ENCODE measurements around the gene CNKSR2. TPM values are rescaled to one million over a fixed set of nuclear protein-coding genes. Genes with fewer than 3 reads are reported as not detected.

CNKSR2 gene
- total and polyA plus RNA-seq, 10 of the 15 experiments (the other 5 are each of a cell fraction or from before 2014, with no cell fraction given), result 0.02 to 0.69 (median 0.18) TPM; not detected in 4

GRCh38 chrX:21645886-21646285 is 271.7 kb downstream of the CNKSR2 start:
- FAIRE-seq, result no peak
- SMC1A ChIA-PET (ENCODE audit: uncharacterized antibody, unreplicated experiment), result no interaction called here
- no peak overlapping the region for H3K27ac ChIP-seq (ENCODE audit: control insufficient read depth, insufficient read depth)
- RAD21 ChIA-PET (ENCODE audit: unreplicated experiment), result no interaction called here
- no peaks in the 10 kb centered on the region for H3K4me1 ChIP-seq (ENCODE audit: control insufficient read depth, insufficient read depth, low read length)
- no peak for ATAC-seq
- H3K36me3 ChIP-seq (ENCODE audit: control insufficient read depth in 2 of 2, insufficient read depth in 2 of 2, low read length in 1 of 2), result no peaks in the 10 kb centered on the region
- intact Hi-C loops (cut with micrococcal nuclease; ENCODE audit: unreplicated experiment), result no loop called here
- 29% methylated on average over 3 of the region's 3 CpGs for WGBS (ENCODE audit: insufficient coverage, insufficient replicate concordance, low lambda C conversion rate, missing lambda C conversion rate)
- POLR2A ChIA-PET, result no interaction called here
- BruUV-seq (replicated peaks), result no TSS peak
- H3K9ac ChIP-seq (ENCODE audit: control insufficient read depth, insufficient read depth, low read length), result no peak overlapping the region
- DNase-seq (ENCODE audit: low read depth, low spot score), result no peak
- no peak overlapping the region for H3K4me3 ChIP-seq
- H3K79me2 ChIP-seq (ENCODE audit: control insufficient read depth, insufficient read depth, low read length), result no peaks in the 10 kb centered on the region
- H3K4me2 ChIP-seq (ENCODE audit: control insufficient read depth, insufficient read depth), result no peak overlapping the region
- in situ Hi-C loops (cut with MboI), result no loop called here
- CTCF ChIA-PET, result no interaction called here
- H3K27me3 ChIP-seq (replicated peaks in 1 of 2; ENCODE audit: control insufficient read depth in 2 of 2, insufficient read depth in 2 of 2, low read length in 1 of 2), result no peaks in the 10 kb centered on the region
- H2AFZ ChIP-seq (ENCODE audit: control insufficient read depth, low read depth, low read length), result no peak overlapping the region
- no peaks in the 10 kb centered on the region for H4K20me1 ChIP-seq (ENCODE audit: control insufficient read depth, insufficient read depth)
- no peaks in the 10 kb centered on the region for H3K9me3 ChIP-seq (replicated peaks; ENCODE audit: control insufficient read depth, insufficient read depth, low read length)
- TF ChIP-seq JUNB (IDR thresholded peaks at IDR 0.05), result no peak
- TF ChIP-seq ZBTB11 (CRISPR knock-in tag; IDR thresholded peaks at IDR 0.05), result no peak
- no peak for TF ChIP-seq ZNF217 (IDR thresholded peaks at IDR 0.05)
- no peak for TF ChIP-seq PAX8 (IDR thresholded peaks at IDR 0.05)
- no peak for TF ChIP-seq MAX (IDR thresholded peaks at IDR 0.05; ENCODE audit: low read depth, low read length)
- no peak for TF ChIP-seq CBFB (IDR thresholded peaks at IDR 0.05; ENCODE audit: low read depth)
- TF ChIP-seq ELK1 (IDR thresholded peaks at IDR 0.05; ENCODE audit: low read depth, low read length), result no peak
- TF ChIP-seq CHD1 (IDR thresholded peaks at IDR 0.05; ENCODE audit: low read depth, low read length), result no peak
- no peak for TF ChIP-seq ZBTB40 (IDR thresholded peaks at IDR 0.05; ENCODE audit: borderline replicate concordance)
- no peak for TF ChIP-seq ASH2L (IDR thresholded peaks at IDR 0.05; ENCODE audit: borderline replicate concordance, low read depth)
- TF ChIP-seq KLF5 (IDR thresholded peaks at IDR 0.05; ENCODE audit: partially characterized antibody), result no peak
- no peak for TF ChIP-seq TCF3 (IDR thresholded peaks at IDR 0.05; ENCODE audit: borderline replicate concordance, insufficient read depth, low read depth, low read length)
- no peak for TF ChIP-seq PKNOX1 (IDR thresholded peaks at IDR 0.05)
- no peak for TF ChIP-seq NRF1 (conservative IDR thresholded peaks at IDR 0.05; ENCODE audit: low read depth, low read length)

Data from GM12878 (cell line).